ENCODE results near the gene PCDHGB5.

DNA sequence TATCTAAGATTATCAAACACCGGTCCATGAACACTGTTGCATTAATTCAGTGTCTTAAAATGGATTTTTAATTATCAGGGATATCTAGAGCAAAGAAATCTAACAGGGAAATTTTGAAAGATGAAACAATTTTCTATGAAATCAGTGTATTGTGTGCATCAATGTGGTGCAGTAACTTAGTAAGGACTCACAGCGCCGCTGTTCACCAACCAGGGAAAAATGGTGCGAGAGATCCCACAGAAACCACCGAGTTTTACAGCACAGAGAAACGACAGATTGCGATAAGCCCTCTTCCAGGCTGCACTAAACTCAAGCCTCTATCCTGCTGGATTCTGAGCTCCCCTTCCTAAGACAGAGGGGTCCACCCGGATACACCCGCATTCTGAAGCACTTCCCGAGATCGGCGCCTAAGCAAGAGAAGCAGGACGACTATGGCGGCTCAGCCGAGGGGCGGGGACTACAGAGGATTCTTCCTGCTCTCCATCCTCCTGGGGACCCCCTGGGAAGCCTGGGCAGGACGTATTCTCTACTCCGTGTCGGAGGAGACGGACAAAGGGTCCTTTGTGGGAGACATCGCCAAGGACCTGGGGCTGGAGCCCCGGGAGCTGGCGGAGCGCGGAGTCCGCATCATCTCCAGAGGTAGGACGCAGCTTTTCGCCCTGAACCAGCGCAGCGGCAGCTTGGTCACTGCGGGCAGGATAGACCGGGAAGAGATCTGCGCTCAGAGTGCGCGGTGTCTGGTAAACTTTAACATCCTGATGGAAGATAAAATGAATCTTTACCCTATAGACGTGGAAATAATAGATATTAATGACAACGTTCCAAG lies 15.1 kb upstream of the PCDHGB5 start, which contains the start of gene PCDHGA7:
- TF ChIP-seq FOSL2 (IDR thresholded peaks at IDR 0.05; ENCODE audit: borderline replicate concordance, low read depth) (no peak), SMC3 (IDR thresholded peaks at IDR 0.05; ENCODE audit: low read depth, low read length) (peak; percentile 60), RFX5 (IDR thresholded peaks at IDR 0.05; ENCODE audit: low read length) (no peak), TCF12 (IDR thresholded peaks at IDR 0.05) (no peak), GABPA (IDR thresholded peaks at IDR 0.05; ENCODE audit: low read depth) (no peak), EZH2phosphoT487 (IDR thresholded peaks at IDR 0.05; ENCODE audit: borderline replicate concordance, low read depth) (no peak), SIN3A (IDR thresholded peaks at IDR 0.05; ENCODE audit: borderline replicate concordance, low read depth, low read length) (no peak)
- TF ChIP-seq, protein P1, sequence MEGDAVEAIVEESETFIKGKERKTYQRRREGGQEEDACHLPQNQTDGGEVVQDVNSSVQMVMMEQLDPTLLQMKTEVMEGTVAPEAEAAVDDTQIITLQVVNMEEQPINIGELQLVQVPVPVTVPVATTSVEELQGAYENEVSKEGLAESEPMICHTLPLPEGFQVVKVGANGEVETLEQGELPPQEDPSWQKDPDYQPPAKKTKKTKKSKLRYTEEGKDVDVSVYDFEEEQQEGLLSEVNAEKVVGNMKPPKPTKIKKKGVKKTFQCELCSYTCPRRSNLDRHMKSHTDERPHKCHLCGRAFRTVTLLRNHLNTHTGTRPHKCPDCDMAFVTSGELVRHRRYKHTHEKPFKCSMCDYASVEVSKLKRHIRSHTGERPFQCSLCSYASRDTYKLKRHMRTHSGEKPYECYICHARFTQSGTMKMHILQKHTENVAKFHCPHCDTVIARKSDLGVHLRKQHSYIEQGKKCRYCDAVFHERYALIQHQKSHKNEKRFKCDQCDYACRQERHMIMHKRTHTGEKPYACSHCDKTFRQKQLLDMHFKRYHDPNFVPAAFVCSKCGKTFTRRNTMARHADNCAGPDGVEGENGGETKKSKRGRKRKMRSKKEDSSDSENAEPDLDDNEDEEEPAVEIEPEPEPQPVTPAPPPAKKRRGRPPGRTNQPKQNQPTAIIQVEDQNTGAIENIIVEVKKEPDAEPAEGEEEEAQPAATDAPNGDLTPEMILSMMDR (IDR thresholded peaks at IDR 0.05) = peak; percentile 65
- TF ChIP-seq, protein P2, sequence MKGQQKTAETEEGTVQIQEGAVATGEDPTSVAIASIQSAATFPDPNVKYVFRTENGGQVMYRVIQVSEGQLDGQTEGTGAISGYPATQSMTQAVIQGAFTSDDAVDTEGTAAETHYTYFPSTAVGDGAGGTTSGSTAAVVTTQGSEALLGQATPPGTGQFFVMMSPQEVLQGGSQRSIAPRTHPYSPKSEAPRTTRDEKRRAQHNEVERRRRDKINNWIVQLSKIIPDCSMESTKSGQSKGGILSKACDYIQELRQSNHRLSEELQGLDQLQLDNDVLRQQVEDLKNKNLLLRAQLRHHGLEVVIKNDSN (IDR thresholded peaks at IDR 0.05; ENCODE audit: borderline replicate concordance, low read depth) = no peak

Measured in SK-N-SH (cell line).